Hematopoietic multipotent progenitor cell treated with erythropoietin and hydrocortisone succinate and interleukin-3 and kit ligand, for 17 days (in vitro differentiated cells): ENCODE measurements around the gene HJURP.

ENCODE experiments used
- DNase-seq: peaks from one replicate; pipeline ENCODE4 v3.0.0-alpha.2; 2015; ENCODE audit warnings: low spot score

Gene HJURP

DNA sequence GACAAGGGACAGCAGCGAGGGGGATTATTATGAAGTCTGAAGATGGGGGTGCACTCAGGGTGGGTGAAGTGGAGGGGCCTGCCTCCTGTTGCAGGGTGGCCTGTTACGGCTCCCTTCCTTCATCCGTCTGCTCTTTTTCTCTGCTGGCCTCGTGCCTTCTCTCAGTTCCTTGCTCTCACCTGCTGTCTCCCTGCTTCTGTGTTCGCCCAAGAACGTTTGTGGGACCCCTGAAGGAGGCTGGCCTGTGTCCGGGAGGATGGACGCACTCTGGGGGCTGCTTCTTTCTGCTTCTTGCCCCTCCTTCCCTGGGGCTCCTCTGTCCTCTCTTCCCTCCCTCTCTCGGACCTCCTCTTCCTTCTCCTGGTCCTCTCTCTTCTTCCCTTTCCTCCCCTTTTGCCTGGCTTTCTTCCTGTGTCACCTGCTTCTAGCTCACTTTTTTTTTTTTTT lies 62.4 kb downstream of the HJURP start:
- no peak for DNase-seq

DNA sequence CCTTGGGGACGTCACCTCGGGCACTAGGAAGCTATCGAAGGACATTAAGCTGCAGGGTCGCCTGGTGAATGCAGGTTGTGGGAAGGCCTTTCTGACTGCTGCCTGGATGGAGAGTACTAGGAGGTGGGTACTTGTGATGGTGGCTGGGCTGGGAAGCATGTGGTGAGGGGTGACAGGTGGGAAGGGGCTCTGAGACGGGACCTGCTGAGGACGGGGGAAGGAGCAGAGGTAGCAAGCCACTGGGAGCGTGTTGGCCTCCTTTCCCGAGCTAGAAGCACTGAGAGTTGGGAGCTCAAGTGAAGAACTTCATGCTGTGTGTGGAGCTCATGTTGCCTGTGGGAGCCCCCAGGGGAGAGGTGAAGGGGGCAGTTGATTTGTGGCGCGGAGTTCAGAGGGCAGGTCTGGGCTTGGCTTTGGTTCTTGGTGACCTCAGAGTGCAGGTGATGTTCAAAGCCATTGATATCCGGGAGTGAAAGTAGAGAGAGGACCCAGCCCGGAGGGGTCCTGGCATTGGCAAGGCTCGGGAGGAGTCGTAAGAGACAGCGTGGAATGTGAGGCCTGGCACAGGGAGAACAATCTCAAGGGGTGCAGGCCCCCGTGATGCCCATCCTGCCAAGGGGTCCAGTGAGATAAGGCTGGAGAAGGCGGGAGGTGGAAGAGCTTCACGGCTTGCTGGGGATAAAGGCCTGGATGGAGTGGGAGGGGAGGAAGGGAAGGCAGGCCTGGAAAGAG lies 63.0 kb downstream of the HJURP start:
- DNase-seq = no peak

DNA sequence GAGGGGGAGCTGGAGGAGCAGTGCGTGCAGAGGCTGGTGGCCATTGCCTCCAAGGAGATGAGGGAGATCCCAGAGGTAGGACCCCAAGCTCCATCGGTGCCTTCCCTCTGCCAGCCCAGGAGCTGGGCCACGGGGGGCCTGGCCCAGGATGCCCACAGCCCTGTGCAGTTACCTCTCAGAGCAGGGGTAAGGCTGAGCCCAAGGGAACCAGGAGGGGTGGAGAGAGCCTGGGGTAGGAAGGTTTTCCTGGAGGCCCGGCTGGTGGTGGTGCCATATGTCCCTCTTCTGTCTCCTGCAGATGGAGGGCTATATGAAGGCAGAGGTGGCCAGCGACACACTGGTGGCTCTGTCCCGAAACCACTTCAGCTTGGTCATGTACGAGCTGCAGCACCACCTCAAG lies 64.8 kb downstream of the HJURP start:
- no peak for DNase-seq
